Measurements from ENCODE around the gene TRIP12.
A peak's percentile ranks its signal among the peaks of the same experiment; 100 is the strongest.
"Not testable (repeated sequence)": the region's sequence is repeated elsewhere in the genome, so short reads cannot be mapped to it uniquely, and the experiment has no call there.

Gene TRIP12

GRCh38 chr2:229768235-229768634 lies 153.6 kb downstream of the TRIP12 start:
- DNase-seq (ENCODE audit: low read depth), result no peak

DNA sequence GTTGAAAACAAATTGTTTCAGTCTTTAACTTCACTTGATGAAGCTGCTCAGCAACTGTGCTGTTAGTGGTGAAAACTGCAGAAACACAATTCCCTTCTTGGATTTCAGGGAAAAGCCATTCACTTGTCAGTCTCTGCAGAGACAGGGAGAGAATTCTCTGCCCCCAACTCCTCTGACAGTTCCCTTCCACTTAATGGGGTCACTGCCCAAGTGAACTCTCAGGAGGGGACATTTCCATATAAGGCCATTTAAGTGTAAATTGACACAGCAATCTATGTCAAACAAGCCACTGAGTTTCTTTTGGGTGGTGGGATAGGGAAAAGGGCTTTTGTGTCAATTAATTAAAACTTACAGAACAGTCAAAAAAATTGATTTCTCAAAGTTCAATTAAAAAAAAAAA lies 156.1 kb downstream of the TRIP12 start:
- DNase-seq (ENCODE audit: low read depth), result no peak

DNA sequence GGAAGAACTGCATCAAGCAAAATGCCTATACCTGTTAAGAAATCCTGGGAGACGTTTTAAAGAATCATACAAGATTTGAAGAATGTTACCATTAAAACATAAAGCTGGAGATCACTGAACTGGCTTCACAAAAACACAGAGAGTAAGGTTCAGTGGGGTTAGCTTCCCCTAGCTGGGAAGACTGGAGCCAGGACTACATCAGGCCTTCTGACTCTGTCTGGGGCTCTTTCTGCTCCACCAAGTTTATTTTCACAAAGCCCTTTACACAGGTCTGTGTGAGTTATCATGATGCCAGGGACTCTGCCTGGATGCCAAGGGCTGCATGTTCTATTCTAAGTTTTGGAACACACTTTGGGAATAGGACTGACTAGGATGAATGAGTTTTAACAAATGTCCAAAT lies 160.1 kb downstream of the TRIP12 start:
- no peak for DNase-seq (ENCODE audit: low read depth)

GRCh38 chr2:229757462-229757861 lies 164.3 kb downstream of the TRIP12 start:
- DNase-seq (ENCODE audit: low read depth), result not testable (repeated sequence)

GRCh38 chr2:229752970-229753729 lies 168.7 kb downstream of the TRIP12 start:
- DNase-seq (ENCODE audit: low read depth), result no peak

DNA sequence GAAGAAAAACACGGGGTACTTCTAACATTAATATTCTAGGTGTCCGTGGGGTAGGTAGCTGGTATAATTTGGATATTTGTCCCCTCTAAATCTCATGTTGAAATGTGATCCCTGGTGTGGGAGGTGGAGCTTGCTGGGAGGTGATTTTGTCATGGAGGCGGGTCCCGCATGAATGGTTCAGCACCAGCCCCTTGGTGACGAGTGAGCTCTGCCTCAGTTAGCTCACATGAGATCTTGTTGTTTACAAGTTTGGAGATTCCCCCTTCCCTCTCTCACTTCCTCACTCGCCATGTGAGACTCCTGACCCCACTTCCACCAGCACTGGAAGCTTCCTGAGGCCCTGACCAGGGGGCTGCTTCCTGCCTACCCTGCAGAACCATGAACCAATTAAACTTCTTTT lies 172.0 kb downstream of the TRIP12 start:
- DNase-seq (ENCODE audit: low read depth), result no peak

DNA sequence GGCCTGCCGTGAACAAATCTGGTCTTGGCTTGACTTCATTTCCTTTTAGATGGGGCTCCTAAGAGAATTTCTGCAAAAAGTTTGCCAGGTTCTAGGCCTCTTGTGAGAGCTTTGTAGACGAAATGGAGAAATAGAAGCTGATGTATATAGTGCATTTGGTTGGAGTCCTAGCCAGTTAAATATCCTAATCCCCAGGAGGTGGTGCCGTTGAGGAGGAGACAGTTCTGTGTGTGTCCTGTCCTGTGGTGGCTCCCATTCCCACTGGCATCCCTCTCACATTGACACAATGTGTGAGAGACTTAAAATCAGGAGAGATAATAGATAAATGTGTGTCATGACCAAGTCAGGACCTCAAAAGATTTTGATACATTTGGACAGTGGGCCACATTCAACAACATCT lies 172.9 kb downstream of the TRIP12 start:
- DNase-seq (ENCODE audit: low read depth), result no peak

DNA sequence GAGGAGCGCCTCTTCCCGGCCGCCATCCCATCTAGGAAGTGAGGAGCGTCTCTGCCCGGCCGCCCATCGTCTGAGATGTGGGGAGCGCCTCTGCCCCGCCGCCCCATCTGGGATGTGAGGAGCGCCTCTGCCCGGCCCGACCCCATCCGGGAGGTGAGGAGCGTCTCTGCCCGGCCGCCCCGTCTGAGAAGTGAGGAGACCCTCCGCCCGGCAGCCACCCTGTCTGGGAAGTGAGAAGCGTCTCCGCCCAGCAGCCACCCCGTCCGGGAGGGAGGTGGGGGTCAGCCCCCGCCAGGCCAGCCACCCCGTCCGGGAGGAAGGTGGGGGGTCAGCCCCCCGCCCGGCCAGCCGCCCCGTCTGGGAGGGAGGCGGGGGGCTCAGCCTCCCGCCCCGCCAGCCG lies 179.1 kb downstream of the TRIP12 start:
- DNase-seq (ENCODE audit: low read depth), result not testable (repeated sequence)

DNA sequence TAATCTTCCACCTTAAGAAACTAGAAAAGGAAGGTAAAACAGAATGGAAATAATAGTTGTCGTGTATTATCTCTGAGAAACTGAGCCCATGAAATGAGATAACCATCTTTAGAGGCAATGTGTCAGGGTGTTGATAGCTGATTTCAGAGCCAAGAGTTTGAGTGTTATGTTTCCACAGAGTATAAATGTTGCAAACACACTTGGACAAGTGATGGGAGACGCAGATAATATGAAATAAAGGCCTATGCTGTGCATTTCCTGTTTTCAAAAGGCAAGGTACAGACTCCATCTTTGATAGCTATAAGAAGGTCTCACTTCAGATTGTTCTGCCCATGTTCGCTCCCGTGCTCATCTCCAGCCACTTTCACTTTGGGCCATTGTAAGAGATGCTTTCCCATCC lies 181.5 kb downstream of the TRIP12 start:
- DNase-seq (ENCODE audit: low read depth), result no peak

DNA sequence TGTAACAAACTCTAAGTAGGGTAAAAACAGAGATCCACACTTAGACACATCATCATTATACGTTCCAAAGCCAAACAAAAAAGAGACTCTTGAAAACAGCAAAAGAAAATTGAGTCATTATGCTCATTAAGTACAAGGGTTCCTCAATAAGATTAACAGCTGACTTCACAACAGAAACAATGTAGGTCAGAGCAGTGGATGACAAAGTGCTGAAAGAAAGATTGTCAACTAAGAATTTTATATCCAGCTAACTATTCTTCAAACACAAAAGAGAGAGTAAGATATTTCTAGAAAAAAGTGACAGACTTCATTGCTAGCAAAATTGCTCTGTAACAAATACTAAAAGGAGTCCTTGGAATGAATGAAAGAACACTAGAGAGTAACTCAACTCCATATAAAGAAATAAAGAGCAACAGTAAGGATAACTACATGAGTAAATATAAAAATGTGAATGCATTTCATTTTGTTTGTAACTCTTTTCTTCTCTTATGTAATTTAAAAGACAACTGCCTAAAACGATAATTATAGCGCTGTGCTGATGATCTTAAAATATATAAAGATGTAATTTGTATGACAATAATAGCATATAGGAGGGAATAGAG lies 183.7 kb downstream of the TRIP12 start:
- DNase-seq (ENCODE audit: low read depth), result no peak

DNA sequence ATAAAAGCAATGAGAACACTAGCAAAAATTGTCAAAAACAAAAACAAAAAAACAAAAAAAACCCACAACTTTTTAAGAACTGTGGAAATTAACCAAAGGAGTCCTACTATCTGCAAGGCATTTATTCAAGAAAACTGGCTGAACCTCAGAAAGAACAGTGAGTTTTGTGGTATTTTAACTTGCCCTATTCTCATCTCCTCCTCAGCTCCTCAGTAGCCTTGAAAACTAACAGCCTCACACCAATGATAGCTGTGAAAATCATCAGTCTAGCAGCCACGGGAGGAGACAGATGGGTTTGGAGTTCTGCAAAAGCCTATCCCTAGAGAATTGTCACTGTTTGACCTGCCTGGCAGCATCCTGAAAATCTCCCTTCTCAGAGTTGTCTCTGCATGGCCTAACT lies 187.4 kb downstream of the TRIP12 start:
- no peak for DNase-seq (ENCODE audit: low read depth)

GRCh38 chr2:229733611-229734245 lies 188.1 kb downstream of the TRIP12 start:
- DNase-seq (ENCODE audit: low read depth), result no peak

DNA sequence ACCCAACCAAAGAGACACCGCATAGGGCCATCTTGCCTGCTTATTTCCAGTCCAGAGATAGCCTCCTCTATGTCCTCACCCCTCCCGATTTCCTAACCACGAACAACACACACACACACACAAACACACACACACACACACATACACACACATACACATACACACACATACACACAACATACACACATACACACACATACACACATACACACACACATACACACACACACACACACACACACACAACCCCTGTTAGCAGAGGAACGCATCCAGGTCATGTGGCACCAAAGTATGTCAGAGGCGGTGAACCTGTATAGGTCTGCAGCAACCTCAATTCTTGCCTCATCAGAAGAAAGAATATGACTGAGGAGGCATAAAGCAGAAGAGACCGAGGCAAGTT lies 188.9 kb downstream of the TRIP12 start:
- DNase-seq (ENCODE audit: low read depth), result no peak

GRCh38 chr2:229731916-229732315 lies 189.9 kb downstream of the TRIP12 start:
- peak; percentile 85 for DNase-seq (ENCODE audit: low read depth)

DNA sequence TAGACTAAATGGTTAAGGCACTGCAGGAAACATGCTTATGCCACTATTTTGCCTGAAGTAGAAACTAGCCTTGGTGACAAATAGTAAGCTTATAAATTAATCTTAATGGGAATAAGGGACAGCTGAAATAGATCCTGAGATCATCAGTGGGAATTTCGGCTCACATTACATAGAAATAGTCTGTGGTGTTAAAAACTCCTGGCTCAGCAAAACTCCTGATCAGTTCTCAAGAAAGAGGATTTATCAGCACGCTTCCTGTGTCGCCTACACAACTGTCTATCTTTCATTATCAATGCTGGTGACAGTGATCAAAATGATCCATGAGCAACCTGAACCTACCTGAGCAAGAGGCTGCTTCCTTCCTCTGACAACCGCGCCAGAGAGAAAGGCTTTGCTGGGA lies 190.4 kb downstream of the TRIP12 start:
- DNase-seq (ENCODE audit: low read depth), result no peak

GRCh38 chr2:229728370-229728769 lies 193.4 kb downstream of the TRIP12 start:
- no peak for DNase-seq (ENCODE audit: low read depth)

DNA sequence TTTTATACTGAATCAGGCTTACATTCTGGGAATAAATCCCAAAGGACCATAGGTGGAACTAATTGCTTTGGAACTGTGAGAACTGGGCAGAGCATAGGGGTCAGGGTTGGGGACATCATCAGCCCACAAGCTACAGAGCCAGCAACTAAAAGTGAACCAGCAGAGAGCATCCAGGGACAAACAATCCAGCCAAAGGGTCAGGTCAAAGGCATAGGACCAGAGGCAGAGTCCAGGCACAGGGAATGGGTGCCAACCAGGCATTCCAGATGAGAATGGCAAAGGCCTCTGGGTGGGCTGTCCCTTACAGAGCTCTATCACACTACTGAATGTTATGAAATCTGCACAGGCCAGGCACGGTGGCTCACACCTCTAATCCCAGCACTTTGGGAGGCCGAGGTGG lies 195.2 kb downstream of the TRIP12 start:
- DNase-seq (ENCODE audit: low read depth), result no peak

DNA sequence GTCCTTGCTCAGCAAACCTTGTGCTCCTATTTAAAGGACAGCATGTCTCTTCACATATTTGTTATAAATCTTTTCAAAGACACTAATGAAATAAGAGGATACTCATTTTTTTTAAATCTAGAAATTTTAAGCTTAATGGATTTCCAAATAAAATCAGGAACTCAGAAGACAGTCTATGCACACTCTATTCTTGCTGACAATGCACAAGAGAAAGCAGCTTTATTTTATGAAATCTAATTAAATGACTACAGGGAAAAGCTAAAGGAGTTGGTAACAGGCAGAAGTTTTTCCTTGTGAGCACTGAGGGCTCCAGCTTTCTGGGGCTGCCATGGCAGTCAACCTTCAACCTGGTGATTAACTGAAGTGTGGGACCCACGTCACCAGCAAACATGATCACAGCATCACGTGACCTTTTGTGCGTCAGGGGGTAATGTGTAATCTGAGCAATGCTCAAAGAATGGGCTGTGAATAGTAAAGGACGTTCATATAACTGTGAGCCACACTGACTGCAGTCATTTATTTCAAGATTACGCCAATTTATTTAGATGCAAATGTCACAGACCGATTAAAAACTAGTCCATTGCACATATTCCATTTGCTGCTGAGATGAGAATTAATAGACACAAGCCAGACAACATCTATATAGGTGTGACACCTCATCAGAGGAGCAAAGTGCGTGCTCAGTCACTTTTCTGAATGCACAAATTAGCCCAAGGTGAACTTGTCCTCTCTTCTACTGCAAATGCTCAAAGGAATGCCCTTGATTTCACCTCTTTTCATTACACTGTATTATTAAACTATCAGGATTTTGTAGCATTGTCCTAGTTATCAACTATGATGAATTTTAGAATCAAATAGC lies 195.9 kb downstream of the TRIP12 start:
- DNase-seq (ENCODE audit: low read depth), result peak; percentile 93

- DNase-seq (ENCODE audit: low read depth), result not testable (repeated sequence)
Measured at GRCh38 chr2:229723192-229723591, 198.6 kb downstream of the TRIP12 start.

DNA sequence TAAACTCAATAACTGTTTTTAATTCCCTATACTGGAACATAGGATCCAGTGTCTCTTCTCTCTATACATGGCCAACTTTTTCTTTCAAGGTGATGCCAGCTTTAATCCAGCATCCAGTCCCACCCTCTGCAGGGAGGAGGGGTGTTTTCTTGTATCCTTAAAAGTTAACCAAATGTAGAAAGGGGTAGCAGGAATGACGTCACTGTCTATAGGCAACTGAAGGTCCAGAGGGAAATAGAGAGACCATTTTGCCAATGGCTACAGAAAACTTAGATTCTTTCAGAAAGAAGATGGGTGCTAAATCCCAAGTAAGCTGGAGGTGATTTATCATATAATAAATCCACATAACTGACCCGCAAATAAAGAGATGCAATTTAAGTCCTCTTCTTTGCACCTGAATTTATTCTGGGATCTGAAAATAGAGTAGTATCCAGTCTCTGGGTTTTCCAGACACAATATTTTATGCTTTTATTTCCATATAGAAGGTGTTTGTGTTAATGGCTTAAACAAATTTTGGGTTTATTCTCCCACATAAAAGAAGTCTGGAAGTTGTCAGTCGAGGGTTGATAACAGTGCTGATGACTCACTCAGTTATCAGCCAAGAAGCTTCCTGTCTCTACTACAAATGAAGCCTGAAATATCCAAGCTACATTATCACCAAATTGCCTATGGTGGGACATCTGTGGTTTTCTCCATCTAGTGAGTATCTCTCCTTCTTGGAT lies 201.7 kb downstream of the TRIP12 start:
- DNase-seq (ENCODE audit: low read depth), result peak; percentile 48

DNA sequence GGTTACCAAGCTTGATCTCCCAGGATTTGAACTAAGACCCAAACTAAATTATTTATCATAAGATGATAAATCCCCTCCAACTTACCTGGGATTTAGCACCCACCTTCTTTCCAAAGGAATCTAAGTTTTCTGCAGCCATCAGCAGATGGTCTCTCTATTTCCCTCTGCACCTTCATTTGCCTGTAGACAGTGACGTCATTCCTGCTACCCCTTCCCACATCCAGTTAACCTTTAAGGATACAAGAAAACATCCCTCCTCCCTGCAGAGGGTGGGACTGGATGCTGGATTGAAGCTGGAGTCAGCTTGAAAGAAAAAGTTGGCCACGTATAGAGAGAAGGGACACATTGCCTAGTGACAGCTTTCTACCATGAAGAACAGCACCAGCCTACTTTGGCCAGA lies 203.8 kb downstream of the TRIP12 start:
- no peak for DNase-seq (ENCODE audit: low read depth)
